WERI-Rb-1 (cell line): Measurements from ENCODE around the gene CDK6.

Experiments
- DNase-seq: peaks from one replicate; pipeline ENCODE4 v3.0.0-alpha.2; 2020
- H3K27ac ChIP-seq: fragments of 250-450 bp; sonication (Bioruptor Pico); 2 replicates; pipeline ENCODE4 v1.5.1; 2020; ENCODE audit warnings: mild to moderate bottlenecking, moderate library complexity
- H3K27me3 ChIP-seq: fragments of 250-450 bp; sonication (Bioruptor Pico); 2 replicates; pipeline ENCODE4 v1.5.1; 2021; ENCODE audit warnings: mild to moderate bottlenecking, low read depth, moderate library complexity; ENCODE audit not compliant: insufficient read depth, severe bottlenecking
- H3K36me3 ChIP-seq: fragments of 250-450 bp; sonication (Bioruptor Pico); 2 replicates; pipeline ENCODE4 v1.5.1; 2020; ENCODE audit warnings: mild to moderate bottlenecking, moderate library complexity
- H3K4me3 ChIP-seq: 2 replicates; pipeline ENCODE4 v1.5.1; 2011; ENCODE audit warnings: low read depth, mild to moderate bottlenecking, control low read depth, low read length
- H3K9me3 ChIP-seq: fragments of 250-450 bp; sonication (Bioruptor Pico); 2 replicates; pipeline ENCODE4 v1.5.1; 2021; ENCODE audit warnings: mild to moderate bottlenecking, moderate library complexity; ENCODE audit not compliant: severe bottlenecking
- TF ChIP-seq, protein P1 (sequence below): IDR thresholded peaks from 2 replicates; pipeline ENCODE4 v1.5.1; 2011; ENCODE audit warnings: low read depth, mild to moderate bottlenecking, control low read depth, inconsistent platforms, low read length

Gene CDK6

DNA sequence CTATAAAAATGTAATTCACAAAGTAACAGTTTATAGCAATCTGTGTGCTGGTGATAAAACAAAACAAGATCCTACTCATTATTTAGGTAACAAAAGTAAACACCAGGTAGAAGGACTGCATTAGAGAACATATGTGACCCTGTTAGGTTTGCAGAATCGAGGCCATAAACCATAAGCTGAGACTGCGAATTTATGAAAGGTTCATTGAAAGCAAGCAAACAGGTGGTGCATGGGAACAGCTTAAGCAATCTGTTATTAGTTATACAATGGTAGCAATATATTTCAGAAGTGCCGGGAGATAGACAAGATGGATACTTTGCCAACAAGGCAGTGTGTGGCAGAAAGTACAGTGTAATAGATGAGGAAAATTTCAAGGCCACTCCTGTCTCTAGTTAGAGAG lies 222.7 kb downstream of the CDK6 start:
- H3K27me3 ChIP-seq: no peaks in the 10 kb centered on the region

DNA sequence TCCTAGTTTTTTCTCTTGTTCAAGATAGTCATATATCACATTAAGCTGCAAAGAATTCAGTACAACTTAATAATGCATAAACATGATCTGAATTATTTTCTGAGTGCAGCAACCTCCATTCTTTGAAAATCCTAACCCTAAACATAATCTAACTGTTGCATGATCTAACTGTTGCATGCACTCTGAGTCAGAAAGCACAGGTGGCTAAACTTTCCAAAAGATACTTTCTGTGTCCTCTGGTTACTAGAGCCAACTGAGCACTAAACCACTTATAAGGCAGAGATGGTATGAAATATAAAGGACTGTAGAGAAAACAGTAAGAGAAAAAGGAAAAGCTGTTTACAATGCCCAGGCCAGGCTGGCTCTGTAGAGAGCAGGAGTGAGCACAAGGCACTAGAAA lies 223.2 kb downstream of the CDK6 start:
- no peaks in the 10 kb centered on the region for H3K9me3 ChIP-seq
- no peak for DNase-seq
- no peaks in the 10 kb centered on the region for H3K27me3 ChIP-seq
- H3K27ac ChIP-seq: no peak overlapping the region
- H3K36me3 ChIP-seq: peaks cover 2% of the 10 kb centered on the region; the same call in 1 of the 2 replicates
- TF ChIP-seq, protein P1, sequence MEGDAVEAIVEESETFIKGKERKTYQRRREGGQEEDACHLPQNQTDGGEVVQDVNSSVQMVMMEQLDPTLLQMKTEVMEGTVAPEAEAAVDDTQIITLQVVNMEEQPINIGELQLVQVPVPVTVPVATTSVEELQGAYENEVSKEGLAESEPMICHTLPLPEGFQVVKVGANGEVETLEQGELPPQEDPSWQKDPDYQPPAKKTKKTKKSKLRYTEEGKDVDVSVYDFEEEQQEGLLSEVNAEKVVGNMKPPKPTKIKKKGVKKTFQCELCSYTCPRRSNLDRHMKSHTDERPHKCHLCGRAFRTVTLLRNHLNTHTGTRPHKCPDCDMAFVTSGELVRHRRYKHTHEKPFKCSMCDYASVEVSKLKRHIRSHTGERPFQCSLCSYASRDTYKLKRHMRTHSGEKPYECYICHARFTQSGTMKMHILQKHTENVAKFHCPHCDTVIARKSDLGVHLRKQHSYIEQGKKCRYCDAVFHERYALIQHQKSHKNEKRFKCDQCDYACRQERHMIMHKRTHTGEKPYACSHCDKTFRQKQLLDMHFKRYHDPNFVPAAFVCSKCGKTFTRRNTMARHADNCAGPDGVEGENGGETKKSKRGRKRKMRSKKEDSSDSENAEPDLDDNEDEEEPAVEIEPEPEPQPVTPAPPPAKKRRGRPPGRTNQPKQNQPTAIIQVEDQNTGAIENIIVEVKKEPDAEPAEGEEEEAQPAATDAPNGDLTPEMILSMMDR: no peak
- H3K4me3 ChIP-seq: no peak overlapping the region

More for the DNA sequence above, 222.7 kb downstream of the CDK6 start:
- Histone ChIP-seq H3K4me3 (no peak overlapping the region), H3K9me3 (no peaks in the 10 kb centered on the region), H3K36me3 (peaks cover 2% of the 10 kb centered on the region; the same call in 1 of the 2 replicates), H3K27ac (no peak overlapping the region)
- DNase-seq: no peak
- TF ChIP-seq, protein P1: no peak

DNA sequence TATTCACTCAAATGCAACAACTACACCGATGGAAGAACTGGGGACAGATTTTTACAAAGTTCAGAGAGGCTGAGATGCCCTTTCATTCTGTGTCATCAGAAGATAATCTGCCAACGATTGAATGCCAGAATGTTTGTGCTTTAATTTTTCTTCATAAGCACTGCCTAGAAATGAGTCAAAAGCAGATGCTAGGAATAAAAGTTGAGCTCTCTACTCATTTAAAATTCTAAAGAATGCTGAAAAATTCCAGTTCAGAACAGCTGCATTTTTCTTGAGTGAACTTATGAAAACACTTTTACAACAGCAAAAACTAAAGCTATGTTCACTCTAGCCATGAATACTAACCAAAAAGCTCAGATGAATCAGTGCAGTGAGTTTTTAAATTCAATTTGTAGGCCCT lies 223.9 kb downstream of the CDK6 start:
- peaks cover 2% of the 10 kb centered on the region; the same call in 1 of the 2 replicates for H3K36me3 ChIP-seq
- no peaks in the 10 kb centered on the region for H3K27me3 ChIP-seq
- H3K4me3 ChIP-seq: no peak overlapping the region
- no peak for DNase-seq
- no peaks in the 10 kb centered on the region for H3K9me3 ChIP-seq
- TF ChIP-seq, protein P1: no peak
- H3K27ac ChIP-seq: no peak overlapping the region

DNA sequence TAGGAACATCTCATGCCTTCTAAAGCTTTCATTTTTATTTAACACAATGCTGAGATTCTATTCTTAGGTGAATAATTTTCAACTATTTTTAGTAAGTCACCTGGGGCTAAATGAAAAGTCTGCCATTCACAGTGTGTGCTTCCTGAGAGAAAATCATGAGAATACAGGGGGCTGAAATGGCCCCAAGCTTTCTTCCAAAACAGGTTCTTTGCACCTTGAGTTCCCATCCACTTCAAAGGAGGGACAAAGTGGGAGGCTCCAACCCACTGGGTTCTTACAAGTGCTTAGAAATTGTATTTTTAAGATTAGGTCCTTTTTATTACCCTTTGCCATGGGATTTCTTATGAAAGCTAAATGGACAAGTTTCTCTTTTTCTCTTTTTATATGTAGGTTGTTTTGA lies 224.6 kb downstream of the CDK6 start:
- no peak overlapping the region for H3K27ac ChIP-seq
- H3K4me3 ChIP-seq: no peak overlapping the region
- no peaks in the 10 kb centered on the region for H3K27me3 ChIP-seq
- TF ChIP-seq, protein P1: no peak
- no peak for DNase-seq
- H3K9me3 ChIP-seq: no peaks in the 10 kb centered on the region
- peaks cover 2% of the 10 kb centered on the region; the same call in 1 of the 2 replicates for H3K36me3 ChIP-seq

DNA sequence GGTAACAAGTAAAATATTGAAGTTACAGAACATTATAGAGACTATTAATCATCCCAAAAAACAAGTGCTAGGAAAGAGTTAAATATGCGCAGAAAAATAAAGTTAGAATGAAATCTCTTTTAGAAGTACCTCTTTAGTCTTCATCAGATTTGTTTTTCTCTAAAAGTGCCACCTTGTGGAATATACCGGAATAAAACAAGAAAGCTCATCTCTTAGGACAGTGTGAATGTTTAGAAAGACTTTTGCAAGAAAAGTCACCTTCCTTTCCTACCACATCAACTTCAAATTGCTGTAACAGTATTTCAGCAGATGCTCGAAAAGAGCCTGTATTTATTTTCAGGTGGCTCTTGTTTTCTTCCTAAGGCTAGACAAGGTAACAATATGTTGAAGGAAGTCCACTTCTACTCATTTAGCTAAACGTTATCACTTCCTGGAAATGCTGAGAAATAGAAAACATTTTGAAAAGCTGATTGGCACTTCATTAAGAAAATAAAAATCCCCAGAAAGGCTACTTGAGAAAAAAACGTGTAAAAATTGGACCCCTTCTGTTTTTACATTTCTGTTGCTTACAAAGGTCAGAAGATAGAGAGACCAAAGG lies 226.4 kb downstream of the CDK6 start:
- TF ChIP-seq, protein P1: no peak
- Histone ChIP-seq H3K27me3 (no peaks in the 10 kb centered on the region), H3K4me3 (no peak overlapping the region), H3K27ac (no peak overlapping the region), H3K36me3 (peaks cover 2% of the 10 kb centered on the region; the same call in 1 of the 2 replicates), H3K9me3 (no peaks in the 10 kb centered on the region)
- DNase-seq: no peak
